Activated T-helper 1 cell treated with anti-CD3 and anti-CD28 coated beads, Interleukin-12 subunit alpha, Interleukin-12 subunit beta, Interleukin-2, Interleukin-4 antibody, amounts not matched to agents 30 ng/mL and 10 ng/mL and 1 ng/mL, durations not matched to agents 14 hours and 24 hours and 36 hours (primary cell): ENCODE measurements around the gene CBX5. TPM values are rescaled to one million over a fixed set of nuclear protein-coding genes. Genes with fewer than 3 reads are reported as not detected.
"Not testable (repeated sequence)": the region's sequence is repeated elsewhere in the genome, so short reads cannot be mapped to it uniquely, and the experiment has no call there.

Experiments used
- DNase-seq: peaks from one replicate; pipeline ENCODE4 v3.0.0; 2021; ENCODE audit warnings: low spot score
- H3K27ac Mint-ChIP-seq: one replicate; pipeline ENCODE4 v1.8.0; 2021; ENCODE audit warnings: mild to moderate bottlenecking, mixed read lengths
- H3K27me3 Mint-ChIP-seq: one replicate; pipeline ENCODE4 v1.8.0; 2022; ENCODE audit warnings: mild to moderate bottlenecking, moderate library complexity, mixed read lengths; ENCODE audit not compliant: insufficient read depth
- H3K36me3 Mint-ChIP-seq: one replicate; pipeline ENCODE4 v1.8.0; 2021; ENCODE audit warnings: low read depth, mixed read lengths
- H3K4me1 Mint-ChIP-seq: one replicate; pipeline ENCODE4 v1.8.0; 2021; ENCODE audit warnings: low read depth, mixed read lengths
- H3K4me3 Mint-ChIP-seq: one replicate; pipeline ENCODE4 v1.8.0; 2021; ENCODE audit warnings: mild to moderate bottlenecking, moderate library complexity, mixed read lengths
- H3K9me3 Mint-ChIP-seq: one replicate; pipeline ENCODE4 v1.8.0; 2021; ENCODE audit warnings: mixed read lengths
- intact Hi-C: fragments of 100-400 bp; cut with micrococcal nuclease; formaldehyde crosslinking; loops from one replicate; pipeline ENCODE4 v1.15.1; 2024
- total RNA-seq: library from RNA; stranded (reverse); gene quantifications from 2 replicates; pipeline ENCODE4 v1.2.3, GENCODE V29; 2022

CBX5 gene
- total RNA-seq = 99.8 and 106 TPM in 2 replicates

DNA sequence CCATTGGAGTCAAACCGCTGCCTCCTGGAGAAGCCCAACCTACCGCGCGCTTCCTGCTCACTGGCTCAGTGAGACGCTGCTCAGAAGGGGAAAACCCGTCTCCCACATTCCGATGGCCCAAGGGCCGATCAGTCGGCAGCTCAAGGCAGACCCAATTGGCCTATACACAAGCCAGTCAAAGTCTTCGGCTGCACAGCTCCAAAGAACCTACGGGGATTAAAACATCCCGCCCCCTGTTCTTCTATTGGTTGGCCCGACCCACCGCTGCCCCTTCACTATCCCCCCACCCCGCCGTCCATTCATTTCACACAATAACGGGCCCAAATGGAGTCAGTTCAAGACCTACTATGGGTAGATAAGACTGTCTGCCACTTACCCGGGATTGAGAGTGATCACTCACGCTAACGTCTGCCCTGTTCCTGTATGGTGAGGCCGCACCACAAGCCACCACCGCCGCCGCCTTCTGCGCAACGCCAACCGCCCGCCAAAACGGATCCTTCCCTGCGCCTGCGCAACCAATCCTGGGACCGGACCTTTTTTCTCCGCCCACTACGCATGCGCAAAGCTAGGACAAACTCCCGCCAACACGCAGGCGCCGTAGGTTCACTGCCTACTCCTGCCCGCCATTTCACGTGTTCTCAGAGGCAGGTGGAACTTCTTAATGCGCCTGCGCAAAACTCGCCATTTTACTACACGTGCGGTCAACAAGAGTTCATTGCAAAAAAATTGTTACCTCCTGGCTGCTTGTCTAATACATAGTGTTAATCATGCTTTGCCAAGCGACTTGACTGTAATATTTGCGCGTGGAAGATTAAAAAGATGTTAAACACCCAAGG, at the start of gene CBX5:
CBX5 (minus strand) TSS at position 491 of the 836 bp plus-strand sequence. CDS start 22,472 bp downstream, outside the sequence.
- no peak within 1 kb of the TSS for H3K27ac Mint-ChIP-seq
- no peaks in the 10 kb centered on the region for H3K9me3 Mint-ChIP-seq
- intact Hi-C loops = loop anchor here (1.0 to 10.0 kb wide), 10 partner anchors 21 to 1655 kb away; partner anchors contain the start of genes COPZ1, DGKA, GPR84 and NCKAP1L
- H3K27me3 Mint-ChIP-seq = no peaks in the 10 kb centered on the region
- H3K4me3 Mint-ChIP-seq = no peak within 1 kb of the TSS
- peak; percentile 99 for DNase-seq
- peaks cover 59% of the 10 kb centered on the region for H3K4me1 Mint-ChIP-seq
- H3K36me3 Mint-ChIP-seq = peaks cover 22% of the 10 kb centered on the region

DNA sequence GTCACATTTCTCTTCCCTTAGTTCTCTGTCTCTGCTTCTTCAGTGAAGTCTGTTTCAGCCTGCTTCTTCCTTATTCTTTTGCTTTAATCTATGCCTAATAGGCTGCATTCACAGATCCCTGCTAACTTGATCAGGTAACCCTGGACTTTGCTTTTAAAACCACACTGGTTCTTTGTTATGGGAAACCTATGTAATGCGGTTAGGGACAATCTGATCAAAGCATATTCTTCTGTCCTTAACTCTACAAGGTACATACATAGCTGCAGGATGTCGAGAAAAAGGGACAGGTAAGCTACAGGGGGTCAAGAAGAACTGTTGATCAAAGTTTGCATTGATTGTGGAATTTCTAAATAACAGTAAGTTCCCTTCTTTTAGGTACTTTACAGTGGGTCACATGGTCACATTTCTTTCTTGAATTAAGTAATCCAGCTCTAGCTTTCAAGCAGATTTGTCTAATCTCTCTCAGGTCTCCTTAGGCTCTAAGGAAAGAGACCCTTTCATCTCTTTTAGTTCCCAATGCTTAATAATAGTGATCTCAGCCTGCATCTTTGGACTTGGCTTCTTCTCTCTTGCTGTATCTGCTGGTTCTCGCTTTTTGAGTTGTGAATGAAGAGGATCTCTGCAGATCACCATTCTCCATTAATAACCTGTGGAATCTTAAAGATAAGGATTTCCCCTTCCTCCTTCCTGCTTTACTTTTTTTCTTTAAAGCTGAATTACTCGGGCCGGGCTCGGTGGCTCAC, 48.8 kb upstream of the CBX5 start:
- intact Hi-C loops = no loop called here
- peaks cover 60% of the 10 kb centered on the region for H3K4me1 Mint-ChIP-seq
- H3K27me3 Mint-ChIP-seq = no peaks in the 10 kb centered on the region
- peaks cover 8% of the 10 kb centered on the region for H3K36me3 Mint-ChIP-seq
- DNase-seq = no peak
- no peaks in the 10 kb centered on the region for H3K9me3 Mint-ChIP-seq
- H3K4me3 Mint-ChIP-seq = peak overlapping the region; percentile 45
- peak overlapping the region; percentile 61 for H3K27ac Mint-ChIP-seq

DNA sequence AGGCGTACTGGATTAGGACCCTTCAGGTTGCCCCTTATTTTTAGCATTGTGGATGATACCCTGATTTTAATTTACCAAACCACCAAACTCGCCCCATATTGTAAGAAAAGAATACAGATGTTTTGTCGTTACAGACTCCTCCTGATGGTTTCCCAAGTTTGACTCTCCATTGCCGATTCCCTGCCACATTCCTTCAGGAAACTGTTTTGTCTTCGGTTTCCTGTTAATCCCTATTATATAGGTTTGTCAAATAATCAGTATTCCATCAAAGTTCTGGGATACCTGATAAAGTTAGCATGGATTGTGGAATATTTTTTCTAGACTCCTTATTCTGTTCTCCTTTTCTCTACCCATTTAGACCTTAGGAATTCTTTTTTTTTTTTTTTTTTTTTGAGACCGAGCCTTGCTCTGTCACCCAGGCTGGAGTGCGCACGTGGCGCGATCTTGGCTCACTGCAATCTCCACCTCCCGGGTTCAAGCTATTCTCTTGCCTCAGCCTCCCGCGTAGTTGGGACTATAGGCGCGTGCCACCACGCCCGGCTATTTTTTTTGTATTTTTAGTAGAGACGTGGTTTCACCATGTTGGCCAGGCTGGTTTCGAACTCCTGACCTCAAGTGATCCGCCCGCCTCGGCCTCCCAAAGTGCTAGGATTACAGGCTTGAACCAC, 45.7 kb upstream of the CBX5 start:
- DNase-seq = not testable (repeated sequence)

DNA sequence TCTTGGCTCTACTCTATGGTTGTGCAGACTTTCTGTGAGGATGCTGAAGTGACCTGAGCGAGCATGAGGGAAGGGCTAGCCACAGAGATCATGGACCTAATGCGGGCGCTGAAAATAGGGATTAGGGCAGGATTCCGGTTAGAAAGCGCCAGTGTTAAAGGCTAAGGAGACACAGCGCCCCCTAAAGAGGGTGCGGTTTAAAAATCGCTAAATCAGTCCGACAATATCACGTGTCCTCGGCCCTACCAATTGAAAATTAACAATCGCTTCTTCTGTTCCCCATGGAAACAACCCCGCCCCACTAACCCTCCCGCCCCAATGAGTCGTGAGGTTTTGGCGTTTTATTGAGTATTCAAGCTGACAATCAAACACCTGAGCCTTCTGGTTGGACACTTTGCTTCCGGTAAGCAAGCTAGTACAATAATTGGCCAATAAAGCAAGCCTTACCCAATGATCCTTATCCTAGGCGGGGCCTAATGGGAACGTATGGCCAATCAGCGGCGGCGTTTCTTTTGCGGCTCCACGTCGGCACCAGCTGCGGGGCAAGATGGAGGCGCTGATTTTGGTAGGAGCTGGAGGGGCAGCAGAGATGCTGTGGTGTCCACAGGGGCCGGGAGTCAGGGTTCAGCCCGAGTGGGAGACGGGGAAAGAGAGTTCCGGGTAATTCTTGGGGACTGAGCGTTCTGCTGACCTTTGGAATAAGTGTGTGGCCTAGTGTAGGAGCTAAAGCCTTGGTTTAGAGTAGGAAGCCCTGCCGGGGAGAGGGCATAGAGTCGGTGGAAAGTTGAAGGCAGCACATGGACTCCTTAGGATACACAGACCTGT, 44.9 kb upstream of the CBX5 start, which contains the start of gene COPZ1:
COPZ1 (plus strand) TSS at position 515 of the 825 bp plus-strand sequence; CDS start at position 548, 33 bp downstream.
- H3K4me1 Mint-ChIP-seq = peaks cover 33% of the 10 kb centered on the region
- intact Hi-C loops = loop anchor here (1.0 to 2.0 kb wide), 8 partner anchors 8 to 172 kb away; partner anchors contain the start of genes CBX5, HNRNPA1 and NCKAP1L
- peak within 1 kb of the TSS; percentile 86 for H3K27ac Mint-ChIP-seq
- H3K36me3 Mint-ChIP-seq = peaks cover 5% of the 10 kb centered on the region
- H3K9me3 Mint-ChIP-seq = no peaks in the 10 kb centered on the region
- peak; percentile 91 for DNase-seq
- peaks cover 5% of the 10 kb centered on the region for H3K27me3 Mint-ChIP-seq
- H3K4me3 Mint-ChIP-seq = peak within 1 kb of the TSS; percentile 99

More for the DNA sequence above, 45.7 kb upstream of the CBX5 start:
- peak overlapping the region; percentile 99 for H3K4me3 Mint-ChIP-seq
- H3K27ac Mint-ChIP-seq = peak overlapping the region; percentile 86
- H3K27me3 Mint-ChIP-seq, H3K36me3 Mint-ChIP-seq, H3K9me3 Mint-ChIP-seq: not testable (repeated sequence)
- intact Hi-C loops = loop anchor here (1.0 to 2.0 kb wide), 5 partner anchors 8 to 109 kb away; partner anchors contain the start of genes CBX5 and HNRNPA1
- peaks cover 40% of the 10 kb centered on the region for H3K4me1 Mint-ChIP-seq

DNA sequence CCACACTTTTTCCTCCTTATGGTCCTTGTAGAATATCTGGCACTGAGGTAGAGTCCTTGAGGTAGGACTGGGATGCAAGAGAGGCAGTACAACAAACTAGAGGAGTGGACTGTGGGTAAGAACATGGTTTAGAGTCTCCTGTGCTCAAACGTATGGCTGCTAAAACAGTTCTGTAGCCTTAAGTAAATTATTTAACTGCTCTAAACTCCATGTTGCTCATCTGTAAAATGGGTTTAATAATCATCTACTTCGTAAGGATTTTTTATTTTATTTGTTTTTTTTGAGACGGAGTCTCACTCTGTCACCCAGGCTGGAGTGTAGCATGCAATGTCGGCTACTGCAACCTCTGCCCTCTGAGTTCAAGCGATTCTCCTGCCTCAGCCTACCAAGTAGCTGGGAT, 41.4 kb upstream of the CBX5 start:
- no peak for DNase-seq
- intact Hi-C loops = no loop called here
- Mint-ChIP-seq H3K27me3 (peaks cover 7% of the 10 kb centered on the region), H3K36me3 (peaks cover 3% of the 10 kb centered on the region), H3K4me3 (no peak overlapping the region), H3K4me1 (peaks cover 7% of the 10 kb centered on the region), H3K9me3 (no peaks in the 10 kb centered on the region), H3K27ac (no peak overlapping the region)

DNA sequence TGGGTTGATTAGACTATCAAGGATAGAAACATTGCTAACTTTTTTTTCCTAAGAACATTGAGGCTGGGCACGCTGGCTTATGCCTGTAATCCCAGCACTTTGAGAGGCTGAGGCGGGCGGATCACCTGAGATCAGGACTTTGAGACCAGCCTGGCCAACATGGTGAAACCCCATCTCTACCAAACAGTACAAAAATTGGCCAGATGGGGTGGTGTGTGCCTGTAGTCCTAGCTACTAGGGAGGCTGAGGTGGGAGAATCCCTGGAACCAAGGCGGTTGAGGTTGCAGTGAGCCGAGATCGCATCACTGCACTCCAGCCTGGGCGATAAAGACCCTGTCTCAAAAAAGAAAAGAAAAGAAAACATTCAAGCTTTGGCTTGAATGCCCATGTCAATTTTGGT, 32.4 kb upstream of the CBX5 start:
- H3K27me3 Mint-ChIP-seq, H3K4me1 Mint-ChIP-seq, DNase-seq, intact Hi-C loops, H3K4me3 Mint-ChIP-seq, H3K27ac Mint-ChIP-seq, H3K36me3 Mint-ChIP-seq, H3K9me3 Mint-ChIP-seq: not testable (repeated sequence)

DNA sequence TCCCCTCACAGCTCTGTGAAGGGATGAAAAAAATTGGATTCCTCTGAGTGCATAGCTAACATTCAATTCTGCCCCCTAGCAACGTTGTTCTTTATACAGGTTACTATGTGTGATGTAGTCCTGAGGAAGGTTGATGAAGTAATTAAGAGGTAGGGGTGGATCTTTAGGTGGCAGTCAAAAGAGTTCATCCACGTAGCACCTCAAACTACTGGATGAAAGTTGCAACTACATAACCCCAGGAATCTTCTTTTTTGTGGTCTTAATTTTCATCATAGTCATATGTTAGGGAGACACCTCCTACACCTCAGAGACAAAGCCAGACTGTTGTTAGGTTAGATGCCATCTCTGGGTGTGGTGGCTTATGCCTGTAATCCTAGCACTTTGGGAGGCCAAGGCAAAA, 31.1 kb upstream of the CBX5 start:
- no peaks in the 10 kb centered on the region for H3K36me3 Mint-ChIP-seq
- H3K9me3 Mint-ChIP-seq = no peaks in the 10 kb centered on the region
- no peak overlapping the region for H3K27ac Mint-ChIP-seq
- no peak for DNase-seq
- H3K4me1 Mint-ChIP-seq = peaks cover 10% of the 10 kb centered on the region
- intact Hi-C loops = no loop called here
- no peak overlapping the region for H3K4me3 Mint-ChIP-seq
- H3K27me3 Mint-ChIP-seq = peaks cover 11% of the 10 kb centered on the region

DNA sequence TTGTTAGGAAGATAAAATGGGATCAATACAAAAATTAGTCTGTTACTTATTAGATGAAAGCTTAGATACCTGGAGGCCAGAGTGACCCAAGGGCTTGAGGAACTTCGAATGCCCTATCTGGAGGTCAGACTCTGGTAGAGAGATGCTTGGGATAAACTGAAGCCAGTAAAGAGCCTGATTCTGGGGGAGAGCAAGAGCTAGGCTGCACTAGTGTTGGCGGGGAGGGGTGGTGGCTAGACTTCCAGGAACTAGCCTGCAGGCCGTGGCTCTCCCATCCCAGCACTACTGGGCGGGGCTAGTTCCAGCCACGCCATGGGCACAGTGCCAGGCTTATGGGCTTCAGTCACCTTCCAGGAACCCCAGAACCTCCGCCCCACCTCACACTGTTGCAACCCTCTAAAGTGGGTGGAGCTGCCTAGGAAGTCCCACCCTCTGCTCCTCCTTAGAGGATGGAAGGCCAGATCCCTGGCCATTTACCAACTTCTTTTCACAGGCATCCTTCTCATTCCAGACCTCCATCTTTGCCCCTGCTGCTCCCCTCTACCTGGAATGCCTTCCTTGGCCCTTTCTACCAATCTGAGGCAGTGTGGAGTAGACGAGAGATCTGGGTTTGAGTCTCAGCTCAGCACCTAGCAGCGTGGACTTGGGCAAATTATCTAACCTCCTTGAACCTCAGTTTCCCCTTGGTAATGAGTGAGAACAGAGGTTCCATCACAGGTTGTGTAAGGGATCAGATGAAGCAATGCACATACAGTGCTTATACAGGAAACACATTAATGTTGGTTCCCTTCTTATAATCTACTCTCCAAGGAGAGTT, 27.2 kb upstream of the CBX5 start:
- Mint-ChIP-seq H3K4me3 (no peak overlapping the region), H3K36me3 (no peaks in the 10 kb centered on the region), H3K4me1 (peaks cover 19% of the 10 kb centered on the region), H3K9me3 (no peaks in the 10 kb centered on the region), H3K27ac (no peak overlapping the region), H3K27me3 (peaks cover 34% of the 10 kb centered on the region)
- no peak for DNase-seq
- intact Hi-C loops = no loop called here

DNA sequence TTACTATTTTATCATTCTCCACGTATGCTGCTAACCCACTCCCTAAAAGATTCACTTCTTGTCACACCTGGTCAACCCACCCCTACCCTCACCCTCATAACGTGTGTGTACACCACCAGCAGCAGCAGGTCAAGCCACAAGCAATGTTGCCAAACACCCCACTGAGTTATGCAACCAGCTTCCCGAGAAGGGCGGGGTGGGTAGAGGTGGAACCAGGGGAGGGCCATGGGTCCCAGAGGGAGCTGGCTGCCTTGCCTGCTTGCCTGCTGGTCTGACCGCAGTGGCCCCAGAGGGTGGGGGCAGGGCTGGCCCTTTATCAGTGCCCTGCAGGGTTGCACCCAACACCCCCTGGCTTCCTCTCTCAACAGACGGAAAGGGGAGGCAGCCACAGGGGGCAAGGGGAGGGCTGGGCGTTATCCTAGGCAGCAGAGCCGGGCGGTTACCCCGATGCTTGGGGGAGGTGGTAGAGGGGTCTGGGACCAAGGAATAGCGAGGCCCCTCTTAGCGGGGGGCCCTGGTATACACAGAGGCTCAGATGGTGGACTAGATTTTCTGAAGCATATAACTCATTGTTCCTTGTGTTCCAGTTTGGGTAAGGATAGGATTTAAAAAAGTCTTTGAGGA, 24.4 kb upstream of the CBX5 start:
- DNase-seq = no peak
- Mint-ChIP-seq H3K9me3 (no peaks in the 10 kb centered on the region), H3K27me3 (peaks cover 57% of the 10 kb centered on the region), H3K36me3 (no peaks in the 10 kb centered on the region), H3K4me3 (no peak overlapping the region), H3K27ac (no peak overlapping the region), H3K4me1 (peaks cover 27% of the 10 kb centered on the region)
- intact Hi-C loops = no loop called here

DNA sequence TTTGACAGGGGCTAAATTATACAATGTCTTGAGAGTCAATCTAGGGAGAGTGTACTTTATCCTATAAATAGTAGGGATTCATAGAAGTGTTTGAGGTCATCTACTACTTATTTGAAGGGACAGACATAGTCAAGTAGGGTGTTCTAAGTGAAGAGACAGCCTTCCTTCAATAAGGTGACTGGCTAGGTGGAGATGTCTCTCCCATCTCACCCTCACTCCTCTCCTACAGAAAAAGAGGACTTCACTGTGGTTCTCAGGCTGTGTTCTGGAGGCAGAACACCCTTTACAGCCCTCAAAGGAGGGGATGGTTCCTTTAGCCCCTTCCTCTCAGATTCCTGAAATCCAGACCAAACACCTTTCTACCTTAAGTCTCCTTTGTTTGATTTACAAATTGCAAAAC, 23.7 kb upstream of the CBX5 start:
- DNase-seq = no peak
- peaks cover 27% of the 10 kb centered on the region for H3K4me1 Mint-ChIP-seq
- intact Hi-C loops = no loop called here
- peaks cover 64% of the 10 kb centered on the region for H3K27me3 Mint-ChIP-seq
- no peaks in the 10 kb centered on the region for H3K36me3 Mint-ChIP-seq
- H3K9me3 Mint-ChIP-seq = no peaks in the 10 kb centered on the region
- no peak overlapping the region for H3K27ac Mint-ChIP-seq
- no peak overlapping the region for H3K4me3 Mint-ChIP-seq

DNA sequence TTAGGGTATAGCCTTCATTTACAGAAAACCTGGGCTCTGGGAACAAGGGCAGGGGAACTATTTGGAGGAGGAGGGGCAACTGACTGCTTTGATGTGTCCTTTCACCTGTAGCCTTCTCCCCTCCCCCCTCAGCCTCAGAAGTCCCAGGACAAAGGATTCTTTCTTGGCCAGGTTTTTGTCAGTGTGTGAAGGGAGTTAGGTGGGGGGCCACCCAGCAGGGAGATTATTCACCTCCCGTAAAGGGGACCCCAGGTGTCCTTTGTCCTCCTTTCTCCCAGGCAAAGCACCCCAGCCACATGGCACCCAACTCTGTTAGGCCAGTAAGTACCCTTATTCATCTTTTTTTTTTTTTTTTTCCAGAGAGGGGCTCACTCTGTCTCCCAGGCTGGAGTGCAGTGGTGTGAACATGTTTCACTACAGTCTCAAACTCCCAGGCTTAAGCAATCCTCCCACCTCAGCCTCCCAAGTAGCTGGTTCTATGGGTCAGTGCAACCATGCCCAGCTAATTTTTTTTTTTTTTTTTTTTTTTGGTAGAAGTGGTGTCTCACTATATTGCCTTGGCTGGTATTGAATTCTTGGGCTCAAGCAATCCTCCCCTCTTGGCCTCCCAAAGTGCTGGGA, 21.6 kb upstream of the CBX5 start:
- DNase-seq = no peak
- Mint-ChIP-seq H3K27ac (no peak overlapping the region), H3K9me3 (no peaks in the 10 kb centered on the region), H3K27me3 (peaks cover 63% of the 10 kb centered on the region), H3K36me3 (no peaks in the 10 kb centered on the region), H3K4me3 (no peak overlapping the region), H3K4me1 (peaks cover 21% of the 10 kb centered on the region)
- intact Hi-C loops = no loop called here
